A673 (cell line): Measurements from ENCODE around the gene IPPK. TPM values are rescaled to one million over a fixed set of nuclear protein-coding genes. Genes with fewer than 3 reads are reported as not detected.

Experiments
- BruUV-seq: library from RNA; stranded (reverse); fragments of 400-500 nt; replicated peaks from 2 replicates; lab custom pipeline; 2021; lab: Mats Ljungman, UMichigan
- CTCF ChIA-PET: fragments of 300-600 bp; sonication (Branson Sonifier 250); formaldehyde crosslinking; loops from one replicate; lab custom pipeline; 2022; ENCODE audit warnings: antibody characterized with exemption; lab: Charles Lee
- POLR2A ChIA-PET: fragments of 300-600 bp; sonication (Branson Sonifier 250); formaldehyde crosslinking; loops from one replicate; lab custom pipeline; 2022; ENCODE audit warnings: antibody characterized with exemption; ENCODE audit not compliant: low non-redundant PET; lab: Charles Lee
- DNase-seq: peaks from one replicate; pipeline ENCODE4 v3.0.0-alpha.2; 2015; ENCODE audit warnings: low spot score
- H3K27ac ChIP-seq: fragments of 200-600 bp; sonication (generic); 2 replicates; pipeline ENCODE4 v1.5.1; 2016; ENCODE audit warnings: mixed run types, low read depth, mild to moderate bottlenecking, mixed read lengths, antibody characterized with exemption, low read length; ENCODE audit not compliant: poor library complexity, severe bottlenecking
- H3K27me3 ChIP-seq: fragments of 200-600 bp; sonication (generic); replicated peaks from 2 replicates; pipeline ENCODE4 v1.6.1; 2017; ENCODE audit warnings: mixed run types, low read depth, mild to moderate bottlenecking, mixed read lengths, antibody characterized with exemption, low read length; ENCODE audit not compliant: insufficient read depth, poor library complexity
- H3K36me3 ChIP-seq: fragments of 200-600 bp; sonication (generic); 2 replicates; pipeline ENCODE4 v1.6.1; 2016; ENCODE audit warnings: mixed run types, mild to moderate bottlenecking, mixed read lengths, antibody characterized with exemption, low read length; ENCODE audit not compliant: insufficient read depth, poor library complexity, severe bottlenecking
- H3K4me1 ChIP-seq: fragments of 200-600 bp; sonication (generic); 2 replicates; pipeline ENCODE4 v1.6.1; 2017; ENCODE audit warnings: mixed run types, mild to moderate bottlenecking, mixed read lengths, antibody characterized with exemption, low read length; ENCODE audit not compliant: insufficient read depth, poor library complexity, severe bottlenecking
- H3K4me3 ChIP-seq: fragments of 200-600 bp; sonication (generic); 2 replicates; pipeline ENCODE4 v1.5.1; 2016; ENCODE audit warnings: low read depth, mixed run types, mild to moderate bottlenecking, mixed read lengths, low read length; ENCODE audit not compliant: poor library complexity, severe bottlenecking
- H3K9me3 ChIP-seq: fragments of 200-600 bp; sonication (generic); 2 replicates; pipeline ENCODE4 v1.6.1; 2016; ENCODE audit warnings: mixed run types, low read depth, mild to moderate bottlenecking, mixed read lengths, antibody characterized with exemption, low read length; ENCODE audit not compliant: poor library complexity, severe bottlenecking
- CTCF ChIP-seq: fragments of 300-800, 200-600 bp; sonication (generic); conservative IDR thresholded peaks from 2 replicates; pipeline ENCODE4 v1.5.1; 2017; ENCODE audit warnings: low read depth, mild to moderate bottlenecking, antibody characterized with exemption, low read length, moderate library complexity, mixed read lengths
- EZH2 ChIP-seq: fragments of 200-600 bp; sonication (generic); IDR thresholded peaks from 2 replicates; pipeline ENCODE4 v1.6.1; 2017; ENCODE audit warnings: borderline replicate concordance, low read depth, mild to moderate bottlenecking, mixed read lengths, antibody characterized with exemption, low read length; ENCODE audit not compliant: poor library complexity, severe bottlenecking
- intact Hi-C: fragments of 100-400 bp; cut with micrococcal nuclease; formaldehyde crosslinking; loops from one replicate; pipeline ENCODE4 v1.10.0; 2022; ENCODE audit not compliant: unreplicated experiment
- total RNA-seq: library from RNA; stranded (reverse); gene quantifications from 2 replicates; pipeline ENCODE4 v1.2.3, GENCODE V29; 2021

IPPK gene
- total RNA-seq, 1 experiment from 2014 or later, result 14.0 TPM

GRCh38 chr9:92601451-92601850 lies 68.5 kb downstream of the IPPK start:
- ChIA-PET CTCF (no interaction called here), POLR2A (no interaction called here)
- intact Hi-C loops, result no loop called here
- H3K4me3 ChIP-seq, result no peak overlapping the region
- no peak for TF ChIP-seq EZH2
- no peak for TF ChIP-seq CTCF
- no peaks in the 10 kb centered on the region for H3K36me3 ChIP-seq
- no peaks in the 10 kb centered on the region for H3K27me3 ChIP-seq
- no TSS peak for BruUV-seq
- peaks cover 5% of the 10 kb centered on the region for H3K9me3 ChIP-seq
- H3K27ac ChIP-seq, result no peak overlapping the region
- H3K4me1 ChIP-seq, result no peaks in the 10 kb centered on the region
- no peak for DNase-seq

DNA sequence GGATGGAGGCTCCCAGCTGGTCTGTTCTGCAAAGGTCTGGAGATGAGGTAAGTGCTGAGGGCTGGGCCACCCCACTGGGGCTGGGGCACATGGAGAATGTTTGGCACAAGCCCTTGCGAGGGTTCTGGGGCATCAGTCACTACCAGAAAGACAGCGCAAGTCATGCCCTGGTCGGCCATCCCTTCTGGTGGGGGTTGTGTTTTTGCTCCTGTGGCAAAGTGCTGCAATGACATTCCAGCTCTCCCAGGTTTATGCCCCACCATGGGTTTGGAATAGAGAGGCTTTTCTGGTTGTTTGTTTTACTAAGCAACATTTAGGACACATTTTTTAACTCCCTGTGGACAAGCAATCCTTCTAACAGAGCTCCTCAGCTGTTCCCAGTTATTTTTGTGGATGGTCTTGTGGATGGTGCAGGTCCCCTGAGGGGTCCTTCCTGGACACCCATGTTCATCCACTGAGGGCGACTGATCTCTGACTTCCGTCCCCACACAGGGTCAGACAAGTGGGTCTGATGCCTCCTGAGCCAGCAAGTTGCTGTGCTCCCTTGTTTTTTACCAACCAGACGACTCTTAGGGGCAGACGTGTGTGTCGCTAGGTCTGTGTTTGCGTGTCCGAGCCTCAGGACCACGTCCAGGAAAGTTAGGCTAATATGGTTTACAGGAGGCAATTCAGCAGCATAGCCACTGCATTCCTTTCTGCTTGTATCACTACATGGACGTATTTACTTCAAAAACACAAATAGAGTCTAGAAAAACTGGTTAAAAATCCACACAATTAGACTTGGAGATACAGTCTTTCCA lies 69.3 kb downstream of the IPPK start:
- Histone ChIP-seq H3K9me3 (peaks cover 5% of the 10 kb centered on the region), H3K36me3 (no peaks in the 10 kb centered on the region), H3K27me3 (no peaks in the 10 kb centered on the region), H3K4me3 (no peak overlapping the region), H3K4me1 (no peaks in the 10 kb centered on the region), H3K27ac (no peak overlapping the region)
- no peak for DNase-seq
- BruUV-seq, result no TSS peak
- intact Hi-C loops, result no loop called here
- CTCF ChIA-PET, result no interaction called here
- no peak for TF ChIP-seq CTCF
- TF ChIP-seq EZH2, result no peak
- POLR2A ChIA-PET, result no interaction called here

GRCh38 chr9:92599938-92600461 lies 69.9 kb downstream of the IPPK start:
- no TSS peak for BruUV-seq
- intact Hi-C loops, result no loop called here
- DNase-seq, result no peak
- Histone ChIP-seq H3K27me3 (no peaks in the 10 kb centered on the region), H3K36me3 (no peaks in the 10 kb centered on the region), H3K4me1 (no peaks in the 10 kb centered on the region), H3K27ac (no peak overlapping the region), H3K9me3 (peaks cover 5% of the 10 kb centered on the region), H3K4me3 (no peak overlapping the region)
- ChIA-PET CTCF (no interaction called here), POLR2A (no interaction called here)
- no peak for TF ChIP-seq EZH2
- no peak for TF ChIP-seq CTCF
